Thoracic aorta (tissue), 2 donors: ENCODE measurements around the gene PLP2. TPM values are rescaled to one million over a fixed set of nuclear protein-coding genes. Genes with fewer than 3 reads are reported as not detected.
A peak's percentile ranks its signal among the peaks of the same experiment; 100 is the strongest.
"Not testable (repeated sequence)": the region's sequence is repeated elsewhere in the genome, so short reads cannot be mapped to it uniquely, and the experiment has no call there.

ENCODE experiments used
- ATAC-seq: fragments of 150-250 bp; one replicate; pipeline ENCODE4 v1.8.0; 2017; ENCODE audit warnings: low read depth; ENCODE audit not compliant: insufficient number of reproducible peaks, low FRiP score
- DNase-seq: peaks from one replicate; pipeline ENCODE4 v3.0.0-alpha.2; 2020; ENCODE audit warnings: low spot score
- H3K27ac ChIP-seq, 2 donors: fragments of 200-600 bp; sonication (generic); 1 replicate in 1 of 2; 2 replicates in 1 of 2; pipeline ENCODE4 v1.5.1; 2016; ENCODE audit warnings: mild to moderate bottlenecking in 2 of 2, moderate library complexity in 2 of 2
- H3K27me3 ChIP-seq: fragments of 200-600 bp; sonication (generic); replicated peaks from 2 replicates; pipeline ENCODE4 v1.6.0; 2016; ENCODE audit warnings: mild to moderate bottlenecking; ENCODE audit not compliant: insufficient read depth
- H3K36me3 ChIP-seq: fragments of 200-600 bp; sonication (generic); one replicate; pipeline ENCODE4 v1.5.1; 2016
- H3K4me1 ChIP-seq, 2 donors: fragments of 200-600 bp; sonication (generic); 1 replicate in 1 of 2; 2 replicates in 1 of 2; pipeline versions ENCODE4 v1.5.1 to v1.6.0; 2016; ENCODE audit warnings: low read depth in 2 of 2, mild to moderate bottlenecking in 1 of 2; ENCODE audit not compliant: control insufficient read depth in 1 of 2
- H3K4me3 ChIP-seq: fragments of 200-600 bp; sonication (generic); 2 replicates; pipeline ENCODE4 v1.5.1; 2016; ENCODE audit warnings: mild to moderate bottlenecking
- H3K9me3 ChIP-seq: fragments of 200-600 bp; sonication (generic); 2 replicates; pipeline ENCODE4 v1.5.1; 2016
- total RNA-seq, 2 donors: library from RNA; depleted of rRNA; stranded (reverse); fragments of >200 nt; gene quantifications; one replicate each; pipeline versions ENCODE4 v1.1.0 to v1.2.3, GENCODE V29; 2016
- TF ChIP-seq, protein P1 (sequence below): fragments of 200-600 bp; sonication (generic); IDR thresholded peaks from one replicate; pipeline ENCODE4 v1.5.1; 2019; ENCODE audit warnings: antibody characterized with exemption

PLP2 gene, protein sequence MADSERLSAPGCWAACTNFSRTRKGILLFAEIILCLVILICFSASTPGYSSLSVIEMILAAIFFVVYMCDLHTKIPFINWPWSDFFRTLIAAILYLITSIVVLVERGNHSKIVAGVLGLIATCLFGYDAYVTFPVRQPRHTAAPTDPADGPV
- total RNA-seq, result 100 to 1,000 TPM in 1 of 2 donors, 10 to 100 TPM in 1; 90.2 to 101 TPM

DNA sequence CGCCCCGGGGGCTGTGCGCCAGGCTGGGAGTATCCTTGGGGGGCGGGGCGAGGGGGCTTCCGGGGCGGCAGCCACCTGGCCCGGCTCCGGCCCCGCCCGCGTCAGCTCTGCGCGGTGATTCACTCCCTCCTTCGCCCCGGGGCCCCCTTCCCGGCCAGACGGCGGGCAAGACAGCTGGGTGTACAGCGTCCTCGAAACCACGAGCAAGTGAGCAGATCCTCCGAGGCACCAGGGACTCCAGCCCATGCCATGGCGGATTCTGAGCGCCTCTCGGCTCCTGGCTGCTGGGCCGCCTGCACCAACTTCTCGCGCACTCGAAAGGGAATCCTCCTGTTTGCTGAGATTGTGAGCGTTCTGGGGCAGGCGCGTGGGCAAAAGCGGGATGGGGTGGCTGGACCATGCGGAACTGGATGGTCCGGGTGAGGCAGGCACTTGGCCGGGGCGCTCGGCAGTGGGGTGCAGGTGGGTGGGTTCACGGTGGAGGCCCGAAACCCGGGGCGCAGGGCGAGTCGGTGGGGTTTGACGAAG lies at the start of gene PLP2:
PLP2 (plus strand) TSS at position 147 of the 528 bp plus-strand sequence; CDS start at position 250, 103 bp downstream.
- Histone ChIP-seq H3K27me3 (no peaks in the 10 kb centered on the region), H3K4me3 (peak within 1 kb of the TSS; percentile 87), H3K36me3 (peaks cover 9% of the 10 kb centered on the region), H3K4me1 (peaks cover 5 to 36% of the 10 kb centered on the region in 2 donors), H3K9me3 (no peaks in the 10 kb centered on the region), H3K27ac (peak within 1 kb of the TSS; percentile 92 to 96)
- ATAC-seq (peak; percentile 62), DNase-seq (no peak)
- TF ChIP-seq, protein P1, sequence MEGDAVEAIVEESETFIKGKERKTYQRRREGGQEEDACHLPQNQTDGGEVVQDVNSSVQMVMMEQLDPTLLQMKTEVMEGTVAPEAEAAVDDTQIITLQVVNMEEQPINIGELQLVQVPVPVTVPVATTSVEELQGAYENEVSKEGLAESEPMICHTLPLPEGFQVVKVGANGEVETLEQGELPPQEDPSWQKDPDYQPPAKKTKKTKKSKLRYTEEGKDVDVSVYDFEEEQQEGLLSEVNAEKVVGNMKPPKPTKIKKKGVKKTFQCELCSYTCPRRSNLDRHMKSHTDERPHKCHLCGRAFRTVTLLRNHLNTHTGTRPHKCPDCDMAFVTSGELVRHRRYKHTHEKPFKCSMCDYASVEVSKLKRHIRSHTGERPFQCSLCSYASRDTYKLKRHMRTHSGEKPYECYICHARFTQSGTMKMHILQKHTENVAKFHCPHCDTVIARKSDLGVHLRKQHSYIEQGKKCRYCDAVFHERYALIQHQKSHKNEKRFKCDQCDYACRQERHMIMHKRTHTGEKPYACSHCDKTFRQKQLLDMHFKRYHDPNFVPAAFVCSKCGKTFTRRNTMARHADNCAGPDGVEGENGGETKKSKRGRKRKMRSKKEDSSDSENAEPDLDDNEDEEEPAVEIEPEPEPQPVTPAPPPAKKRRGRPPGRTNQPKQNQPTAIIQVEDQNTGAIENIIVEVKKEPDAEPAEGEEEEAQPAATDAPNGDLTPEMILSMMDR, result no peak

DNA sequence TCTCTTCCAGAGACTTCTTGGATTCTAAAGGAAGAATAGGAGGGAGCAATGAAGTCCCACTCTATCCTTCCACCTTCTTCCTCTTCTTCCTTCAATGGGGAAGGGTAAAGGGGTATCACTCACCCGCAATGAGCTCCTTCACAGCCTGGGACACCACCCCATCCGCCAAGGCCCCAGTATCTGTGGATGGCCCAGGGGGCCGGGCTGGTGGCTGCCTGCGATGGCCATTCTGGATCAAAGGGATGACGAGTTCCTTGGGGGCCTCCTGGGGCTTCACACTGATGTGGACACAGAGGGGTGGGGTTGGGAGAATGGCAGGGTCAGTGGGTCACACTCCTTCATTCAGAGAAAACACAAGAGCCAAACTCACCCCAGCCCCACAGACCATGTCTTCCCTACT lies 49.2 kb upstream of the PLP2 start:
- ATAC-seq, result no peak
- DNase-seq, result no peak
- H3K9me3 ChIP-seq, result no peaks in the 10 kb centered on the region
- peaks cover 0 to 13% of the 10 kb centered on the region in 2 donors for H3K4me1 ChIP-seq
- peak overlapping the region; percentile 90 for H3K4me3 ChIP-seq
- H3K36me3 ChIP-seq, result peaks cover 12% of the 10 kb centered on the region
- TF ChIP-seq, protein P1, result no peak
- H3K27ac ChIP-seq, result no peak overlapping the region
- no peaks in the 10 kb centered on the region for H3K27me3 ChIP-seq

DNA sequence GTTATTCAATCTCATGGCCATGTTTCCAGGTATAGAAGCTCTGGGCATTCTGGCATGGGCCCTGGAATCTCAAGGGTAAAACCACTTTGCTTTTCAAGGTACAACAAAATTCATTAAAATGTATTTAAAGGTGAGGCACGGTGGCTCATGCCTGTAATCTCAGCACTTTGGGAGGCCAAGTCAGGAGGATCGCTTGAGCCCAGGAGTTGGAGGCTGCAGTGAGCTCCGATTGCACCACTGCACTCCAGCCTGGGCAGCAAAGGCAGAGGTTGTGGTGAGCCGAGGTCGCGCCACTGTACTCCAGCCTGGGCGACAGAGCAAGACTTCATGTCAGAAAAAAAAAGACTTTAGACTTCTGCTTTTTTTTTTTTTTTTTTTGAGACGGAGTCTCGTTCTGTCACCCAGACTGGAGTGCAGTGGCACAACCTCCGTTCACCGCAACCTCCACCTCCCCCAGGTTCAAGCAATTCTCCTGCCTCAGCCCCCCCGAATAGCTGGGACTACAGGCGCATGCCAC lies 43.9 kb upstream of the PLP2 start:
- H3K27me3 ChIP-seq, H3K9me3 ChIP-seq, H3K27ac ChIP-seq, DNase-seq, ATAC-seq, H3K4me1 ChIP-seq, H3K4me3 ChIP-seq, H3K36me3 ChIP-seq: not testable (repeated sequence)

DNA sequence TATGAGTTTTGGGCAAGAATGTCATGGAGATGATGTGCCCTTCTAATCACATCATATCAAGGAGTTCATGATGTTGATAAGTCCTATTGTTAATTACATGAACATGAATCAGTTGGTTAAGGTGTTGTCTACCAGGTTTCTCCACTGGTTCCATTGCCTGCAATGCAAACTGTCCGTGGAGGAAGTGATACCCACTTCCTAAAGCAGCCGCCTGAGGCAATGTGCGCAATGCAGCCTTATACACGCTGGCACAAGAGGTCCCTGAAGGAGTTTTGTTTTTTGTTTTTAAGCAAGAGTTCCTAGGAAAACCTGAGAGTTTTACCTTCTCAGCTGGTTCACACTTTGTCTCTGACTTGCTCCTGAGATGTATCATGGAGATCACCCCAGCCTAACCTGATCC lies 42.3 kb upstream of the PLP2 start:
- ATAC-seq, result no peak
- Histone ChIP-seq H3K4me1 (no peaks in the 10 kb centered on the region), H3K27ac (no peak overlapping the region), H3K4me3 (no peak overlapping the region), H3K9me3 (no peaks in the 10 kb centered on the region), H3K27me3 (no peaks in the 10 kb centered on the region), H3K36me3 (no peaks in the 10 kb centered on the region)
- DNase-seq, result no peak
- TF ChIP-seq, protein P1, result no peak

DNA sequence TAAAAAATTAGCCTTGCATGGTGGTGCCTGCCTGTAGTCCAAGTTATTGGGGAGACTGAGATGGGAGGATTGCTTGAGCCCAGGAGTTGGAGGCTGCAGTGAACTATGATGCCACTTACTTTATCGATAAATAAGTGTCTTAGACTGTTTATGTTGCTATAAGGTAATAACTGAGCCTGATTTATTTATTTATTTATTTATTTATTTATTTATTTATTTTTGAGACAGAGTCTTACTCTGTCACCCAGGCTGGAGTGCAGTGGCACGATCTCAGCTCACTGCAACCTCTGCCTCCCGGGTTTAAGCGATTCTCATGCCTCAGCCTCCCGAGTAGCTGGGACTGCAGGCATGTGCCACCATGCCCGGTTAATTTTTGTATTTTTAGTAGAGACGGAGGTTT lies 39.4 kb upstream of the PLP2 start:
- not testable (repeated sequence) for H3K4me3 ChIP-seq, H3K9me3 ChIP-seq, H3K36me3 ChIP-seq, ATAC-seq, DNase-seq, H3K4me1 ChIP-seq, H3K27me3 ChIP-seq, H3K27ac ChIP-seq

DNA sequence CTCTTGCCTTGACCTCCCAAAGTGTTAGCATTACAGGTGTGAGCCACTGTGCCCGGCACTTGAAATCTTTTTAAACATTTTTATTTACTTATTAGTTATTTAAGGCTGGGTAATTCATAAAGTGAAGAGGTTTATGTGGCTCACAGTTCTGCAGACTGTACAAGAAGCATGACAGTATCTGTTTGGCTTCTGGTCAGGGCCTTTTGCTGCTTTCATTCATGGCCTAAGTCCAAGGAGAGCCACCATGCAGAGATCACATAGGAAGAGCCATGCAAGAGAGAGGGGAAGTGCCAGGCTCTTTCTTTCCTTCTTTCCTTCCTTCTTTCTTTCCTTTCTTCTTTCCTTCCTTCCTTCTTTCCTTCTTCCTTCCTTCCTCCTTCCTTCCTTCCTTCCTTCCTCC lies 37.9 kb upstream of the PLP2 start:
- H3K4me1 ChIP-seq, result no peaks in the 10 kb centered on the region
- H3K27ac ChIP-seq, result no peak overlapping the region
- no peak for ATAC-seq
- TF ChIP-seq, protein P1, result no peak
- H3K27me3 ChIP-seq, result no peaks in the 10 kb centered on the region
- no peak overlapping the region for H3K4me3 ChIP-seq
- no peak for DNase-seq
- H3K9me3 ChIP-seq, result no peaks in the 10 kb centered on the region
- H3K36me3 ChIP-seq, result no peaks in the 10 kb centered on the region
